Choroid plexus epithelial cell (primary cell): ENCODE results near the gene TIAM2.

Experiments used
- DNase-seq: peaks from one replicate; pipeline ENCODE4 v3.0.0-alpha.2; 2010; ENCODE audit warnings: low read depth
- H3K4me3 ChIP-seq: 2 replicates; pipeline ENCODE4 v1.5.1; 2011; ENCODE audit warnings: low read depth, mild to moderate bottlenecking, control low read depth, low read length, moderate library complexity
- TF ChIP-seq, protein P1 (sequence below): conservative IDR thresholded peaks from 2 replicates; pipeline ENCODE4 v1.5.1; 2011; ENCODE audit warnings: low read depth, mild to moderate bottlenecking, control low read depth, inconsistent platforms, low read length, moderate library complexity

Gene TIAM2

DNA sequence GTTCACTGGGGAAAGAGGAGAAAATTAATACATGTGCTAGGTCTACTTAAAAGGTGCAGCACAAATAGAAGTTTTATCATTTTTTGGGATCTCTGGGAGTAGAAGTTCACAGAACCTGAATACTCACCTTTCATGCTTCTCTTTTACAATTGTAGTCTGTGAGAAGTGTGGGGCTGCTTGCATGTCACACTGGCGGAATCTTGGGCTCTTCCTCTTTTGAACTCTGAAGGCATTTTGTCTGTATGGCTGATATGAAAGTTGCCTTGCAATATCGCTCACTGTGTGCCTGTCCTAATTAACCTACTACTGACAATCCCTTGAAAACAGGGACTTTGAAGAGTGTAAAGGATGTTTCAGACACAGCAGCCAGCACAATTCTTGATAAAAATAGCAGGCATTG is 202.8 kb downstream of the TIAM2 start:
- no peak for DNase-seq
- TF ChIP-seq, protein P1, sequence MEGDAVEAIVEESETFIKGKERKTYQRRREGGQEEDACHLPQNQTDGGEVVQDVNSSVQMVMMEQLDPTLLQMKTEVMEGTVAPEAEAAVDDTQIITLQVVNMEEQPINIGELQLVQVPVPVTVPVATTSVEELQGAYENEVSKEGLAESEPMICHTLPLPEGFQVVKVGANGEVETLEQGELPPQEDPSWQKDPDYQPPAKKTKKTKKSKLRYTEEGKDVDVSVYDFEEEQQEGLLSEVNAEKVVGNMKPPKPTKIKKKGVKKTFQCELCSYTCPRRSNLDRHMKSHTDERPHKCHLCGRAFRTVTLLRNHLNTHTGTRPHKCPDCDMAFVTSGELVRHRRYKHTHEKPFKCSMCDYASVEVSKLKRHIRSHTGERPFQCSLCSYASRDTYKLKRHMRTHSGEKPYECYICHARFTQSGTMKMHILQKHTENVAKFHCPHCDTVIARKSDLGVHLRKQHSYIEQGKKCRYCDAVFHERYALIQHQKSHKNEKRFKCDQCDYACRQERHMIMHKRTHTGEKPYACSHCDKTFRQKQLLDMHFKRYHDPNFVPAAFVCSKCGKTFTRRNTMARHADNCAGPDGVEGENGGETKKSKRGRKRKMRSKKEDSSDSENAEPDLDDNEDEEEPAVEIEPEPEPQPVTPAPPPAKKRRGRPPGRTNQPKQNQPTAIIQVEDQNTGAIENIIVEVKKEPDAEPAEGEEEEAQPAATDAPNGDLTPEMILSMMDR, result no peak
- no peak overlapping the region for H3K4me3 ChIP-seq

DNA sequence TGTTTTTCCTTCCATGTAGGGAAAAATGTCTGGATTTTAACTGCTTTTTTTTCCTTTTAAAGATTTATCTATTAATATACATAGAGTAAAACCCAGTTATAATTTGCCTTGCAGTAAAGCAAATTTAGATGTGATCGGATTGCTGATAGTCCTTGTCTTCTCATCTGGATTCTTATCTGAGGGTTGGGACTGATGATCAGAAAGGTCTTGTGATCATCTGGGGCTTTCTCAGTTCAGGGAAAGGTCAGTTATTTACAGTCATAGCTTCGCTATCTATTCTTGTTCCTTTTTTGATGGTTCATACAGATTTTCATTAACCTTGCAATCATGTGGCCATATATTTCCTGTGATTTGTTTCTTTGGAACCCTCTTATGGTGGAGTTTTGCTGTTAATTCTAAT is 204.9 kb downstream of the TIAM2 start:
- no peak overlapping the region for H3K4me3 ChIP-seq
- DNase-seq, result peak; percentile 50
- TF ChIP-seq, protein P1, result no peak

DNA sequence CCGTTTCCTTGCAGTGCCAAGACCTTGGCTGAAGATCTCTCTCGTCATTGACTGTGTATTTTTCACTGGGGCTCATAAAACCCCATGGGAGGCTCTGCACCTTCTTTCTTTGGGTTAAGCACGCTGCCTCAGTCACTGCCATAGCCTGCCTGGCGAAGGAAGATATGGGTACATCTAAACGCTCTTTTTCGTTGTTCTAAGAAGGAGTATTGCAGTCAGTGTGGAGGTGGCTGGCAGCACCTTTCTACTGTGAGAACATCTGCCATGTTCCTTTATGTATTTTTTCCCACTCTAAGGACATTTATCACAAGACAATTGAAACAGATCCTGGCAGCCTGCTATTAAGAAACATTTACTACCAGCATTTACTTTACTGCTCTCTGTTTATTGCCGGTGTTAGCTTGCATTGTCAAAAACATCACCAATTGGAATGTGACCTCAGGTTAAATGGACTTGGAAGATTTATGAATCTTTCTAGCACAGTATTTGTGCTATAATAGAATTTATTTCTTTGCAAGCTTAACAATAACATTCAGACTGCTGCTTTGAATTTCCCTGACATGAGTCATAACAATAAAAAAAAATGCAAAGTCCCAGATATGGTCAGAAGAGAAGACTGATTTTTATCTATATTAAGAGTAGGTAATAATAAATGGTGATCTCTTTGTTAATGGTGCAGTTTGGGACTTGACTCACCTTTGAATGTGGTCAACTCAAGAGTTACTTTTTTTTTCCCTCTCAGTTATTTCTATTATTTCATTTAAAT is 206.5 kb downstream of the TIAM2 start:
- TF ChIP-seq, protein P1, result no peak
- H3K4me3 ChIP-seq, result no peak overlapping the region
- peak; percentile 89 for DNase-seq

DNA sequence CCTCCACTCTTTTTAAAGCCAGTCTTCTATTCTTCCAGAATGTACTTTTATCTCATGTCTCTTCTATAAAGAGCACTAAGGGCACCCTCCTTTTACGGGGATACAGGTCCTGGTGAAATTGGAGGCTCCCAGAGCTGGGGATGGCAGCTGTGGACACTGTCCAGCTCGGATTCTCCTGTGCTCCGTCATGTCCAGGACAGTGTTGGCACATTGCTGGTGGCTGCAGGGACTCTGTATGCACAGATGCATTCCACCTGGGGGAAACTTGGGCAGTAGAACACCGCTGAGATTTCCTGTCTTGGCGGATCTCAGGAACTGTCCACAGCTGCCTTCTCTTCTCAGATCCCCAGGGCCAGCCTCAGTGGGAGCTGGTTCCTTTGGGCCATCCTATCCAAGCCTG is 212.1 kb downstream of the TIAM2 start:
- no peak overlapping the region for H3K4me3 ChIP-seq
- TF ChIP-seq, protein P1, result no peak
- DNase-seq, result no peak

DNA sequence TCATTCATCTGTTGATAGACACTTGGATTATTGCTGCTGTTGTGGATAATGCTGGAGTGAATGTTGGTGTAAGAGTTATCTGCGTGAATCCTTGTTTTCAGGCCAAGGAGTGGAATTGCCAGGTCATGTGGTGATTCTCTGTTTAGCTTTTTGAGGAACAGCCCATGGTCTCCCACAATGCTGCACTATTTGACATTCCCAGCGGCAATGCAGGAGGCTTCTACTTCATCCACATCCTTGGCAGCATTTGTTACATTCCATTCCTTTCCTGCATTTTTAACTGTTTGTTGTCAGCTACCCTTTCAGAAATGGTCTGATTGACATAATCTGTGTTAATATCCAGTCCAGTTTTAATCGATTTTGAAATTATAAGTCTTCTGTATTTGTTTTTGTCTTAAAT is 217.0 kb downstream of the TIAM2 start:
- H3K4me3 ChIP-seq, result no peak overlapping the region
- TF ChIP-seq, protein P1, result no peak
- DNase-seq, result no peak

DNA sequence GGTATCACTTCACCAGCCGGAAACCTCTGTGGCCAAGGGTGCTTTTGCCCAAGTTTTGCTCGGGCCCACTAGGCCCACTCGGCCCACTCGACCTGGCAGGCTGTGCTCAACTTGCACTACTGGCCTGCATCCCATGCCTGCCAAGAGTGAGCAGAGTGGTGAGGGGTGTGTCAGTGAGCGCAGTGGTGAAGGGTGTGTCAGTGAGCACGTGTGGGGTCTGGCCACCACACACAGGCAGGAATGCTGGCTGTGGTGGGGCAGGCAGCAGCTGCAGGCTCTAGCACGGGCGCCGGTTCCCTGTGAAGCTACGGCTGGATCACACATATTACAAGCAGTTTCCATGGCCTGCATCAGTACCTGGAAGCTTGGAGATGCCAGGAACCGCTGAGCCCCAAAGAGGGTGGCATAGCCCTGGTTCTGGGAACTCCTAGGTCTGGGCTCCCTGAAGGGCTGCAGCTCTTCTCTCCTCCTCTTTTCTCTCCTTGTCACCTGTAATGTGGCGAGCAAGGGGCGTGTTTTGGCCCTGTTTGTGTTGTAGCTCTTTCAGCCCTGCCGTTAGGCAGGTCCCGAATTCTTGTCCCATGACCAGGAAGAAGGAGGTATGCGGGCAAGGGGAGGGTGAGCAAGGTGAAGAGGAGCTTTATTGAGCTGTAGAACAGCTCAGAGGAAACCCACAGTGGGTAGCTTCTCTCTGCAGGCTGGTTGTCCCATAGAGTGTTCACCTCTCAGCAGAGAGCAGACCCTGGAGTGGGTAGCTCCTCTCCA is 217.7 kb downstream of the TIAM2 start:
- TF ChIP-seq, protein P1, result no peak
- H3K4me3 ChIP-seq, result no peak overlapping the region
- no peak for DNase-seq
